DOHH2 (cell line): ENCODE measurements around the gene PLA2G6.

ENCODE experiments used
- H3F3A ChIP-seq: fragments of 200-600 bp; sonication (generic), shearing (Covaris generic); 2 replicates; pipeline ENCODE4 v1.6.0; 2016; ENCODE audit warnings: antibody characterized with exemption, mild to moderate bottlenecking; ENCODE audit not compliant: control insufficient read depth, insufficient read depth
- H3K27ac ChIP-seq: fragments of 200-600 bp; sonication (generic); 2 replicates; pipeline ENCODE4 v1.5.1; 2014; ENCODE audit warnings: low read depth, mild to moderate bottlenecking, low read length, moderate library complexity
- H3K27me3 ChIP-seq: fragments of 200-600 bp; sonication (generic); 2 replicates; pipeline ENCODE4 v1.6.1; 2014; ENCODE audit warnings: mild to moderate bottlenecking, low read length, mixed read lengths; ENCODE audit not compliant: control insufficient read depth
- H3K36me3 ChIP-seq: fragments of 200-600 bp; sonication (generic); 2 replicates; pipeline ENCODE4 v1.6.1; 2014; ENCODE audit warnings: mild to moderate bottlenecking, low read length, moderate library complexity, mixed read lengths; ENCODE audit not compliant: control insufficient read depth
- H3K4me1 ChIP-seq: fragments of 200-600 bp; sonication (generic); 2 replicates; pipeline ENCODE4 v1.6.1; 2014; ENCODE audit warnings: mild to moderate bottlenecking, low read length, mixed read lengths; ENCODE audit not compliant: control insufficient read depth
- H3K4me2 ChIP-seq: fragments of 200-600 bp; sonication (generic); 2 replicates; pipeline ENCODE4 v1.6.0; 2014; ENCODE audit warnings: mild to moderate bottlenecking, low read length, moderate library complexity
- H3K4me3 ChIP-seq: fragments of 200-600 bp; sonication (generic); 2 replicates; pipeline ENCODE4 v1.5.1; 2014; ENCODE audit warnings: mild to moderate bottlenecking, low read length, mixed read lengths
- H3K79me2 ChIP-seq: fragments of 200-600 bp; sonication (generic); 2 replicates; pipeline ENCODE4 v1.6.1; 2014; ENCODE audit warnings: mild to moderate bottlenecking, low read length, mixed read lengths; ENCODE audit not compliant: control insufficient read depth
- H3K9me2 ChIP-seq: fragments of 200-600 bp; sonication (generic); replicated peaks from 2 replicates; pipeline ENCODE4 v1.6.1; 2014; ENCODE audit warnings: mild to moderate bottlenecking, low read length, mixed read lengths; ENCODE audit not compliant: control insufficient read depth
- H3K9me3 ChIP-seq: fragments of 200-600 bp; sonication (generic); 2 replicates; pipeline ENCODE4 v1.6.1; 2014; ENCODE audit warnings: antibody characterized with exemption, low read length, mixed read lengths; ENCODE audit not compliant: control insufficient read depth, insufficient read depth
- H4K20me1 ChIP-seq: fragments of 200-600 bp; sonication (generic); 2 replicates; pipeline ENCODE4 v1.6.0; 2014; ENCODE audit warnings: low read depth, mild to moderate bottlenecking, antibody characterized with exemption, low read length, moderate library complexity; ENCODE audit not compliant: control insufficient read depth, insufficient read depth
- EZH2phosphoT487 ChIP-seq: fragments of 200-600 bp; sonication (generic); IDR thresholded peaks from 2 replicates; pipeline ENCODE4 v1.6.1; 2017; ENCODE audit warnings: borderline replicate concordance, mild to moderate bottlenecking, antibody characterized with exemption, low read length, moderate library complexity, mixed read lengths
- TF ChIP-seq, protein P1 (sequence below): fragments of 200-600 bp; sonication (generic); IDR thresholded peaks from one replicate; pipeline ENCODE4 v1.5.1; 2014; ENCODE audit warnings: antibody characterized with exemption, mild to moderate bottlenecking, low read depth, low read length; ENCODE audit not compliant: poor library complexity, severe bottlenecking

PLA2G6 gene

DNA sequence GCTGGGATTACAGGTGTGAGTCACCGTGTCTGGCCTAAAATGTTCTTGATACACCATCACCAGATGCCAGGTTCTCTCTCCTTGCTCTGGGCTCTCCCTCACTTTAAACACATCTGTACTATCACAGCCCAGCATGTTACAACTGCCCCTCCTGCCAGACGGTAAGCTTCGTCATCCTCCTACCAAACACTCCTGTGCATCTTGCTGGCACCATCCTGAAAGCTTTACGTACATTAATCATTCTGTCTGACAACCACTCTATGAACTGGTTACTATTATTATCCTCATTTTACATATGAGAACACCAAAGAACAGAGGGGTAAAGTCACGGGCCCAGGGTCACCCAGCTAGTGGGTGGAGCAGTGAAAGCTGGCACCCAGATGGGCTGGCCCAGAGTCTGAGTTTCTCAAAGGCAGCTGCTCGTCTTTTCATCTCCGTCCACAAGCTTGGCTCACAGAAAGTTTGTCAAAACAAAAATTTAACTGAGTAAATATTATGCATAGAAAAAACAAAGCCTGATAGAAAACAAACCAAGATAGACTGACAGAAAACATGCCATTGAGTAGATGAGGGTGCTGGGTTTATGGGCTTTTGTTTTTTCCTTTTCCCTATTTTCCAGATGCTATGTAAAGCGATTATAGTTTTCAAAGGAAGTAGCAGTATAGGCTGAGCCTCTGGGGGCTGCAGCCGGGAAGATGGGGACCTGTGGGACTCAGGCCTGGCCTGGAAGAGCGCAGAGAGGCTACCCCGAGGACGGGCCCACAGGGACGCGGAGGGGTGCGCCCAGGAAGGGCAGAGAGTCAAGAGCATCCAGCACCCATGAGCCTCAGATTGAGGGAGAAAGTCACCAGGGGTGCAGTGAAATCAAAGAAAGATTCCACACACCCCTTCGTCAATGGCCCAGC is 9.5 kb downstream of the PLA2G6 start:
- TF ChIP-seq, protein P1, sequence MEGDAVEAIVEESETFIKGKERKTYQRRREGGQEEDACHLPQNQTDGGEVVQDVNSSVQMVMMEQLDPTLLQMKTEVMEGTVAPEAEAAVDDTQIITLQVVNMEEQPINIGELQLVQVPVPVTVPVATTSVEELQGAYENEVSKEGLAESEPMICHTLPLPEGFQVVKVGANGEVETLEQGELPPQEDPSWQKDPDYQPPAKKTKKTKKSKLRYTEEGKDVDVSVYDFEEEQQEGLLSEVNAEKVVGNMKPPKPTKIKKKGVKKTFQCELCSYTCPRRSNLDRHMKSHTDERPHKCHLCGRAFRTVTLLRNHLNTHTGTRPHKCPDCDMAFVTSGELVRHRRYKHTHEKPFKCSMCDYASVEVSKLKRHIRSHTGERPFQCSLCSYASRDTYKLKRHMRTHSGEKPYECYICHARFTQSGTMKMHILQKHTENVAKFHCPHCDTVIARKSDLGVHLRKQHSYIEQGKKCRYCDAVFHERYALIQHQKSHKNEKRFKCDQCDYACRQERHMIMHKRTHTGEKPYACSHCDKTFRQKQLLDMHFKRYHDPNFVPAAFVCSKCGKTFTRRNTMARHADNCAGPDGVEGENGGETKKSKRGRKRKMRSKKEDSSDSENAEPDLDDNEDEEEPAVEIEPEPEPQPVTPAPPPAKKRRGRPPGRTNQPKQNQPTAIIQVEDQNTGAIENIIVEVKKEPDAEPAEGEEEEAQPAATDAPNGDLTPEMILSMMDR: no peak
- TF ChIP-seq EZH2phosphoT487: no peak
- Histone ChIP-seq H3K79me2 (no peaks in the 10 kb centered on the region), H3K27me3 (no peaks in the 10 kb centered on the region), H3K9me2 (no peaks in the 10 kb centered on the region), H3K36me3 (peaks cover 6% of the 10 kb centered on the region; the same call in 1 of the 2 replicates), H3K4me1 (peaks cover 15% of the 10 kb centered on the region), H3K4me3 (no peak overlapping the region), H3K27ac (no peak overlapping the region), H3K9me3 (no peaks in the 10 kb centered on the region), H3K4me2 (no peak overlapping the region), H3F3A (no peaks in the 10 kb centered on the region), H4K20me1 (no peaks in the 10 kb centered on the region)

GRCh38 chr22:38170469-38170868 is 11.2 kb downstream of the PLA2G6 start:
- H4K20me1 ChIP-seq: no peaks in the 10 kb centered on the region
- no peaks in the 10 kb centered on the region for H3K79me2 ChIP-seq
- no peaks in the 10 kb centered on the region for H3K9me3 ChIP-seq
- H3K4me2 ChIP-seq: no peak overlapping the region
- peaks cover 6% of the 10 kb centered on the region; the same call in 1 of the 2 replicates for H3K36me3 ChIP-seq
- no peaks in the 10 kb centered on the region for H3K9me2 ChIP-seq
- H3K4me1 ChIP-seq: peaks cover 10% of the 10 kb centered on the region
- H3F3A ChIP-seq: no peaks in the 10 kb centered on the region
- no peaks in the 10 kb centered on the region for H3K27me3 ChIP-seq
- TF ChIP-seq, protein P1: no peak
- TF ChIP-seq EZH2phosphoT487: no peak
- H3K27ac ChIP-seq: no peak overlapping the region
- no peak overlapping the region for H3K4me3 ChIP-seq

DNA sequence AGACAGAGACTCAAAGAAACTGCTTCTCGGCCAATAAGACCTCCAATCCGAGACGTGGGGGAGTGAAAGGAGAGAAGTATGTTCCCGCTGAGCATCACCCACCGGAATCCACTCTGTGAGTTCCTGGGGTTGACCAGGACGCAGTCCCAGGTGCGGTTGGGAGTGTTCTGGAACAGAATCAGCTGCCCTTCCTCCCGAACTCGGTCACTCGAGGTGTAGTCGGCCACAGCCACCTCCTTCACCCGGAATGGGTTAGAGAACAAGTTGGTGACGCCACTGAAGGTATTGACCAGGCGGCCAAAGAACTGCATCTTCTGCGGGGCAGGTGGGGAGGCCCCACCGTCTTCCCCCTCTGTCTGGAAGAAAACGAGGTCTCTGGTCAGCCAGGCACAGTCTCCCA is 12.5 kb downstream of the PLA2G6 start:
- Histone ChIP-seq H3K4me2 (no peak overlapping the region), H3K27ac (no peak overlapping the region), H3K27me3 (no peaks in the 10 kb centered on the region), H4K20me1 (no peaks in the 10 kb centered on the region), H3K9me2 (no peaks in the 10 kb centered on the region), H3K9me3 (no peaks in the 10 kb centered on the region), H3F3A (no peaks in the 10 kb centered on the region), H3K79me2 (no peaks in the 10 kb centered on the region), H3K36me3 (peaks cover 6% of the 10 kb centered on the region; the same call in 1 of the 2 replicates), H3K4me1 (peaks cover 10% of the 10 kb centered on the region), H3K4me3 (no peak overlapping the region)
- TF ChIP-seq, protein P1: no peak
- no peak for TF ChIP-seq EZH2phosphoT487
